ENCODE measurements around the gene CDK5RAP3. TPM values are rescaled to one million over a fixed set of nuclear protein-coding genes. Genes with fewer than 3 reads are reported as not detected.

The CDK5RAP3 gene
- total and polyA plus RNA-seq, 2 of the 13 experiments (the other 11 are each of a cell fraction or from before 2014, with no cell fraction given), result 128 to 154 TPM

DNA sequence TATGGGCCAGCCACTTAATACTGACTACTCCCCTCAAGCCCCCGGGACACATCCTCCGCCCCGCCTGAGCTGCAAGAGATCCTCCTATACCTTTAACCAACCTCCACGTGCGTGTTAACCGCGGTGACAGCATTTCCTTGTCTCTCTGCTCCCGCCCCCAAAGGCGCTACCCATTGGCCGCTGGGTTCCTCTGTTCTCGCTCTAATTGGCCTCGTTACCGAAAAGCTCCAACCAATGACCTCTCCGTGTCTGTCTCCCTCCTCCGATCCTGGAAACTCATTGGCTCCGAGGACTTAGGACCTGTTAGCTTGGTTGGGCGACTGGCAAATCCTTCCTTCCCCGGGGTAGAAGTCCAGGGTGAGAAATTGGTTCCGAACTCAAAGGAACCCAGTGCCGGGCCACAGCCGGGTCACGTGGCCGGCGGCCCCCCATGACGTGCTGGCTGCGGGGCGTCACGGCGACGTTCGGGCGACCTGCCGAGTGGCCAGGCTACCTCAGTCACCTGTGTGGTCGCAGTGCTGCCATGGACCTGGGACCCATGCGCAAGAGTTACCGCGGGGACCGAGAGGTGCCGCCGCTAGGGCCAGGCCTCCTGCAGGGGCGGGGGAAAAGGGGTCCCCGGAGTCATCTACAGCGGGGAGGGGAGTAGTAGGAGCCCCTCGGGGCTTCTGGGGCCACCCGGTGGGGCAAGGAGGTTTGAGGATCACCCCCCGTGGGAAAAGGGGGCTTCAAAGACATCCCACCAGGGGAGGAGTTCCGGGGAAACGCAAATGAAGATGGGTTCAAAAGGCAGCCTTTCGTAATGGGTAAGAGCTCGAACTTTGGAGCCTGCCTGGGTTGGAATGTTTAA is 29.4 kb upstream of the CDK5RAP3 start, which contains the start of gene PNPO (continued):
- no peak for TF ChIP-seq ATRX (CRISPR knock-in tag; IDR thresholded peaks at IDR 0.05; ENCODE audit: borderline replicate concordance)
- TF ChIP-seq FOXA1 (IDR thresholded peaks at IDR 0.05), result no peak
- no peak for TF ChIP-seq FOXA1 (CRISPR knock-in tag; IDR thresholded peaks at IDR 0.05)
- peak; percentile 91; the same call in 1 of the 2 replicates for TF ChIP-seq RARG (CRISPR knock-in tag; IDR thresholded peaks at IDR 0.05; ENCODE audit: low read depth)
- peak; percentile 83 for TF ChIP-seq THAP11 (CRISPR knock-in tag; IDR thresholded peaks at IDR 0.05)
- TF ChIP-seq ZNF263 (CRISPR knock-in tag; IDR thresholded peaks at IDR 0.05), result peak; percentile 67; the same call in 1 of the 2 replicates
- peak; percentile 95 for TF ChIP-seq TMF1 (CRISPR knock-in tag; IDR thresholded peaks at IDR 0.05; ENCODE audit: low read depth)
- TF ChIP-seq, protein P1, sequence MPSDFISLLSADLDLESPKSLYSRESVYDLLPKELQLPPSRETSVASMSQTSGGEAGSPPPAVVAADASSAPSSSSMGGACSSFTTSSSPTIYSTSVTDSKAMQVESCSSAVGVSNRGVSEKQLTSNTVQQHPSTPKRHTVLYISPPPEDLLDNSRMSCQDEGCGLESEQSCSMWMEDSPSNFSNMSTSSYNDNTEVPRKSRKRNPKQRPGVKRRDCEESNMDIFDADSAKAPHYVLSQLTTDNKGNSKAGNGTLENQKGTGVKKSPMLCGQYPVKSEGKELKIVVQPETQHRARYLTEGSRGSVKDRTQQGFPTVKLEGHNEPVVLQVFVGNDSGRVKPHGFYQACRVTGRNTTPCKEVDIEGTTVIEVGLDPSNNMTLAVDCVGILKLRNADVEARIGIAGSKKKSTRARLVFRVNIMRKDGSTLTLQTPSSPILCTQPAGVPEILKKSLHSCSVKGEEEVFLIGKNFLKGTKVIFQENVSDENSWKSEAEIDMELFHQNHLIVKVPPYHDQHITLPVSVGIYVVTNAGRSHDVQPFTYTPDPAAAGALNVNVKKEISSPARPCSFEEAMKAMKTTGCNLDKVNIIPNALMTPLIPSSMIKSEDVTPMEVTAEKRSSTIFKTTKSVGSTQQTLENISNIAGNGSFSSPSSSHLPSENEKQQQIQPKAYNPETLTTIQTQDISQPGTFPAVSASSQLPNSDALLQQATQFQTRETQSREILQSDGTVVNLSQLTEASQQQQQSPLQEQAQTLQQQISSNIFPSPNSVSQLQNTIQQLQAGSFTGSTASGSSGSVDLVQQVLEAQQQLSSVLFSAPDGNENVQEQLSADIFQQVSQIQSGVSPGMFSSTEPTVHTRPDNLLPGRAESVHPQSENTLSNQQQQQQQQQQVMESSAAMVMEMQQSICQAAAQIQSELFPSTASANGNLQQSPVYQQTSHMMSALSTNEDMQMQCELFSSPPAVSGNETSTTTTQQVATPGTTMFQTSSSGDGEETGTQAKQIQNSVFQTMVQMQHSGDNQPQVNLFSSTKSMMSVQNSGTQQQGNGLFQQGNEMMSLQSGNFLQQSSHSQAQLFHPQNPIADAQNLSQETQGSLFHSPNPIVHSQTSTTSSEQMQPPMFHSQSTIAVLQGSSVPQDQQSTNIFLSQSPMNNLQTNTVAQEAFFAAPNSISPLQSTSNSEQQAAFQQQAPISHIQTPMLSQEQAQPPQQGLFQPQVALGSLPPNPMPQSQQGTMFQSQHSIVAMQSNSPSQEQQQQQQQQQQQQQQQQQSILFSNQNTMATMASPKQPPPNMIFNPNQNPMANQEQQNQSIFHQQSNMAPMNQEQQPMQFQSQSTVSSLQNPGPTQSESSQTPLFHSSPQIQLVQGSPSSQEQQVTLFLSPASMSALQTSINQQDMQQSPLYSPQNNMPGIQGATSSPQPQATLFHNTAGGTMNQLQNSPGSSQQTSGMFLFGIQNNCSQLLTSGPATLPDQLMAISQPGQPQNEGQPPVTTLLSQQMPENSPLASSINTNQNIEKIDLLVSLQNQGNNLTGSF (CRISPR knock-in tag; IDR thresholded peaks at IDR 0.05), result peak; percentile 96
- peak; percentile 76 for TF ChIP-seq ZNF614 (CRISPR knock-in tag; IDR thresholded peaks at IDR 0.05; ENCODE audit: borderline replicate concordance)
- peak; percentile 81; the same call in 1 of the 2 replicates for TF ChIP-seq KDM2A (CRISPR knock-in tag; IDR thresholded peaks at IDR 0.05; ENCODE audit: borderline replicate concordance, low read depth)
- no peak; the same call in 1 of the 2 replicates for TF ChIP-seq RARA (CRISPR knock-in tag; IDR thresholded peaks at IDR 0.05)
- TF ChIP-seq SETDB1 (CRISPR knock-in tag; IDR thresholded peaks at IDR 0.05; ENCODE audit: borderline replicate concordance), result peak; percentile 77; the same call in 1 of the 2 replicates
- TF ChIP-seq MTF1 (CRISPR knock-in tag; IDR thresholded peaks at IDR 0.05), result no peak
- TF ChIP-seq HDAC6 (IDR thresholded peaks at IDR 0.05; ENCODE audit: low read depth, low read length), result no peak
- TF ChIP-seq NR2F6 (IDR thresholded peaks at IDR 0.05), result no peak
- peak; percentile 4; the same call in 1 of the 2 replicates for TF ChIP-seq NR2F6 (CRISPR knock-in tag; IDR thresholded peaks at IDR 0.05)
- TF ChIP-seq POLR2G (IDR thresholded peaks at IDR 0.05; ENCODE audit: low read depth, low read length), result peak; percentile 90
- TF ChIP-seq SRSF9 (IDR thresholded peaks at IDR 0.05; ENCODE audit: borderline replicate concordance, insufficient read depth, low read depth, low read length, poor library complexity, severe bottlenecking), result no peak
- TF ChIP-seq, protein P2, sequence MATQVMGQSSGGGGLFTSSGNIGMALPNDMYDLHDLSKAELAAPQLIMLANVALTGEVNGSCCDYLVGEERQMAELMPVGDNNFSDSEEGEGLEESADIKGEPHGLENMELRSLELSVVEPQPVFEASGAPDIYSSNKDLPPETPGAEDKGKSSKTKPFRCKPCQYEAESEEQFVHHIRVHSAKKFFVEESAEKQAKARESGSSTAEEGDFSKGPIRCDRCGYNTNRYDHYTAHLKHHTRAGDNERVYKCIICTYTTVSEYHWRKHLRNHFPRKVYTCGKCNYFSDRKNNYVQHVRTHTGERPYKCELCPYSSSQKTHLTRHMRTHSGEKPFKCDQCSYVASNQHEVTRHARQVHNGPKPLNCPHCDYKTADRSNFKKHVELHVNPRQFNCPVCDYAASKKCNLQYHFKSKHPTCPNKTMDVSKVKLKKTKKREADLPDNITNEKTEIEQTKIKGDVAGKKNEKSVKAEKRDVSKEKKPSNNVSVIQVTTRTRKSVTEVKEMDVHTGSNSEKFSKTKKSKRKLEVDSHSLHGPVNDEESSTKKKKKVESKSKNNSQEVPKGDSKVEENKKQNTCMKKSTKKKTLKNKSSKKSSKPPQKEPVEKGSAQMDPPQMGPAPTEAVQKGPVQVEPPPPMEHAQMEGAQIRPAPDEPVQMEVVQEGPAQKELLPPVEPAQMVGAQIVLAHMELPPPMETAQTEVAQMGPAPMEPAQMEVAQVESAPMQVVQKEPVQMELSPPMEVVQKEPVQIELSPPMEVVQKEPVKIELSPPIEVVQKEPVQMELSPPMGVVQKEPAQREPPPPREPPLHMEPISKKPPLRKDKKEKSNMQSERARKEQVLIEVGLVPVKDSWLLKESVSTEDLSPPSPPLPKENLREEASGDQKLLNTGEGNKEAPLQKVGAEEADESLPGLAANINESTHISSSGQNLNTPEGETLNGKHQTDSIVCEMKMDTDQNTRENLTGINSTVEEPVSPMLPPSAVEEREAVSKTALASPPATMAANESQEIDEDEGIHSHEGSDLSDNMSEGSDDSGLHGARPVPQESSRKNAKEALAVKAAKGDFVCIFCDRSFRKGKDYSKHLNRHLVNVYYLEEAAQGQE (IDR thresholded peaks at IDR 0.05; ENCODE audit: borderline replicate concordance in 1 of 2, low read depth in 1 of 2, low read length in 2 of 2), result peak in 1 of 2 experiments; percentile 23; a peak in 1 of 4 replicates
- no peak for TF ChIP-seq ZNF10 (CRISPR knock-in tag; IDR thresholded peaks at IDR 0.05; ENCODE audit: borderline replicate concordance, low read depth)
- no peak for TF ChIP-seq ATM (IDR thresholded peaks at IDR 0.05; ENCODE audit: borderline replicate concordance)
- peak; percentile 72; the same call in 1 of the 2 replicates for TF ChIP-seq ESRRA (CRISPR knock-in tag; IDR thresholded peaks at IDR 0.05; ENCODE audit: low read depth)
